Muscle of arm (tissue), 12 donors: ENCODE data around the gene FGF21. TPM values are rescaled to one million over a fixed set of nuclear protein-coding genes. Genes with fewer than 3 reads are reported as not detected.
A peak's percentile ranks its signal among the peaks of the same experiment; 100 is the strongest.
"Not testable (repeated sequence)": the region's sequence is repeated elsewhere in the genome, so short reads cannot be mapped to it uniquely, and the experiment has no call there.

ENCODE experiments used
- DNase-seq: peaks from one replicate; pipeline ENCODE4 v3.0.0-alpha.2; 2013
- polyA plus RNA-seq, 12 donors: library from polyadenylated mRNA; unstranded; fragments of 120-200 nt; gene quantifications; one replicate each; pipeline ENCODE4 v1.2.1, GENCODE V29; 2013; ENCODE audit not compliant: insufficient read length in 12 of 12

Gene FGF21
- polyA plus RNA-seq, 12 donors, result not detected

- not testable (repeated sequence) for DNase-seq
Measured at GRCh38 chr19:48786422-48786821, 31.1 kb downstream of the FGF21 start.

GRCh38 chr19:48787331-48787730 is 32.0 kb downstream of the FGF21 start:
- DNase-seq, result not testable (repeated sequence)

- no peak for DNase-seq
Measured at GRCh38 chr19:48793271-48793670, 37.9 kb downstream of the FGF21 start.

GRCh38 chr19:48794291-48794690 is 39.0 kb downstream of the FGF21 start:
- no peak for DNase-seq

- peak; percentile 97 for DNase-seq
Measured at GRCh38 chr19:48795055-48795684, 39.8 kb downstream of the FGF21 start.

GRCh38 chr19:48795685-48796070 is 40.4 kb downstream of the FGF21 start:
- DNase-seq, result no peak

GRCh38 chr19:48796298-48797083 is 41.2 kb downstream of the FGF21 start:
- no peak for DNase-seq

- no peak for DNase-seq
Measured at GRCh38 chr19:48797103-48797502, 41.8 kb downstream of the FGF21 start.

GRCh38 chr19:48798937-48799336 is 43.6 kb downstream of the FGF21 start:
- DNase-seq, result no peak

- DNase-seq, result no peak
Measured at GRCh38 chr19:48799358-48800300, 44.3 kb downstream of the FGF21 start.

GRCh38 chr19:48802623-48803022 is 47.3 kb downstream of the FGF21 start:
- no peak for DNase-seq

- no peak for DNase-seq
Measured at GRCh38 chr19:48804496-48804895, 49.2 kb downstream of the FGF21 start.

GRCh38 chr19:48805452-48805851 is 50.1 kb downstream of the FGF21 start:
- DNase-seq, result no peak

GRCh38 chr19:48806518-48806817 is 51.1 kb downstream of the FGF21 start:
- DNase-seq, result peak; percentile 75

GRCh38 chr19:48806818-48807589 is 51.7 kb downstream of the FGF21 start:
- no peak for DNase-seq

- DNase-seq, result no peak
Measured at GRCh38 chr19:48807590-48808308, 52.4 kb downstream of the FGF21 start.

Other genes starting within 250 kb of the FGF21 start
- gene LMTK3, start 243.7 kb upstream of the FGF21 start, polyA plus RNA-seq, result 1 to 10 TPM in 1 of 12 donors, under 1 TPM in 7, not detected in 4; 0.07 to 1.9 (median 0.12) TPM
- gene SULT2B1, start 203.4 kb upstream of the FGF21 start, polyA plus RNA-seq, result 10 to 100 TPM in 1 of 12 donors, 1 to 10 TPM in 2, under 1 TPM in 5, not detected in 4; 0.13 to 13.1 (median 0.31) TPM
- under 1 TPM in 1 of 12 donors, not detected in 11; 0.57 TPM for gene SPACA4, start 148.8 kb upstream of the FGF21 start, polyA plus RNA-seq
- gene FAM83E, start 140.4 kb upstream of the FGF21 start, polyA plus RNA-seq, result 10 to 100 TPM in 1 of 12 donors, 1 to 10 TPM in 2, under 1 TPM in 4, not detected in 5; 0.09 to 18.2 (median 0.46) TPM
- gene RPL18, start 136.3 kb upstream of the FGF21 start, polyA plus RNA-seq, result 1,000 to 10,000 TPM; 1,133 to 1,917 (median 1,470) TPM
- 10 to 100 TPM in 2 of 12 donors, 1 to 10 TPM in 9, not detected in 1; 5.5 to 27.2 (median 7.2) TPM for gene SPHK2, start 136.0 kb upstream of the FGF21 start, polyA plus RNA-seq
- gene DBP, start 118.1 kb upstream of the FGF21 start, polyA plus RNA-seq, result 10 to 100 TPM in 3 of 12 donors, 1 to 10 TPM in 8, not detected in 1; 3.7 to 11.3 (median 5.3) TPM
- gene CA11, start 109.3 kb upstream of the FGF21 start, polyA plus RNA-seq, result 10 to 100 TPM in 6 of 12 donors, 1 to 10 TPM in 5, not detected in 1; 5.8 to 20.9 (median 10.5) TPM
- 1 to 10 TPM in 6 of 12 donors, under 1 TPM in 4, not detected in 2; 0.56 to 2.2 (median 1.2) TPM for gene NTN5, start 82.5 kb upstream of the FGF21 start, polyA plus RNA-seq
- 1 to 10 TPM in 1 of 12 donors, under 1 TPM in 9, not detected in 2; 0.34 to 1.2 (median 0.73) TPM for gene FUT2, start 59.6 kb upstream of the FGF21 start, polyA plus RNA-seq
- 100 to 1,000 TPM in 5 of 12 donors, 10 to 100 TPM in 6, not detected in 1; 56.7 to 184 (median 98.5) TPM for gene MAMSTR, start 35.8 kb upstream of the FGF21 start, polyA plus RNA-seq
- 10 to 100 TPM in 11 of 12 donors, not detected in 1; 15.1 to 39.6 (median 22.0) TPM for gene RASIP1, start 14.9 kb upstream of the FGF21 start, polyA plus RNA-seq
- gene IZUMO1, start 8.6 kb upstream of the FGF21 start, polyA plus RNA-seq, result 1 to 10 TPM in 5 of 12 donors, under 1 TPM in 5, not detected in 2; 0.43 to 2.2 (median 1.1) TPM
- gene FUT1, start 2.9 kb upstream of the FGF21 start, polyA plus RNA-seq, result 1 to 10 TPM in 9 of 12 donors, under 1 TPM in 1, not detected in 2; 0.95 to 1.7 (median 1.4) TPM
- 10 to 100 TPM in 11 of 12 donors, not detected in 1; 17.4 to 25.4 (median 20.7) TPM for gene BCAT2, start 55.5 kb downstream of the FGF21 start, polyA plus RNA-seq
- gene HSD17B14, start 81.0 kb downstream of the FGF21 start, polyA plus RNA-seq, result 1 to 10 TPM in 10 of 12 donors, not detected in 2; 2.5 to 4.8 (median 3.1) TPM
- gene PLEKHA4, start 113.1 kb downstream of the FGF21 start, polyA plus RNA-seq, result 10 to 100 TPM in 11 of 12 donors, not detected in 1; 24.6 to 41.2 (median 30.4) TPM
- 100 to 1,000 TPM in 1 of 12 donors, 10 to 100 TPM in 10, not detected in 1; 36.2 to 100 (median 59.0) TPM for gene PPP1R15A, start 116.9 kb downstream of the FGF21 start, polyA plus RNA-seq
- under 1 TPM in 7 of 12 donors, not detected in 5; 0.09 to 0.83 (median 0.14) TPM for gene TULP2, start 143.2 kb downstream of the FGF21 start, polyA plus RNA-seq
- gene NUCB1, start 144.8 kb downstream of the FGF21 start, polyA plus RNA-seq, result 100 to 1,000 TPM in 11 of 12 donors, not detected in 1; 114 to 175 (median 139) TPM
- under 1 TPM in 9 of 12 donors, not detected in 3; 0.14 to 0.68 (median 0.37) TPM for gene DHDH, start 178.2 kb downstream of the FGF21 start, polyA plus RNA-seq
- 10 to 100 TPM in 11 of 12 donors, not detected in 1; 28.4 to 50.9 (median 34.7) TPM for gene BAX, start 199.4 kb downstream of the FGF21 start, polyA plus RNA-seq
- gene FTL, start 209.8 kb downstream of the FGF21 start, polyA plus RNA-seq, result 1,000 to 10,000 TPM in 1 of 12 donors, 100 to 1,000 TPM in 10, not detected in 1; 466 to 1,078 (median 553) TPM
- 100 to 1,000 TPM in 1 of 12 donors, 10 to 100 TPM in 10, not detected in 1; 51.4 to 109 (median 87.1) TPM for gene GYS1, start 237.8 kb downstream of the FGF21 start, polyA plus RNA-seq
- gene RUVBL2, start 238.4 kb downstream of the FGF21 start, polyA plus RNA-seq, result 10 to 100 TPM in 11 of 12 donors, not detected in 1; 43.6 to 61.1 (median 49.2) TPM